Transverse colon (tissue), 4 donors: Measurements from ENCODE around the gene ZNF281.

Experiments used
- CTCF ChIP-seq, 5 experiments: fragments of 200-600 bp in 3 of 5; fragments of 450-650 bp in 2 of 5; sonication (generic) in 3 of 5; IDR thresholded peaks; 1 replicate in 2 of 5; 2 replicates in 3 of 5; pipeline ENCODE4 v1.5.1; 2016 to 2017; ENCODE audit warnings: antibody characterized with exemption in 5 of 5, inconsistent platforms in 3 of 5, mild to moderate bottlenecking in 2 of 5, moderate library complexity in 1 of 5
- EP300 ChIP-seq: sonication (generic); formaldehyde crosslinking; IDR thresholded peaks from one replicate; pipeline ENCODE4 v1.6.1; 2017; ENCODE audit warnings: antibody characterized with exemption, low read depth
- POLR2A ChIP-seq: fragments of 450-650 bp; IDR thresholded peaks from one replicate; pipeline ENCODE4 v1.6.1; 2016; ENCODE audit warnings: antibody characterized with exemption, mild to moderate bottlenecking, moderate library complexity
- POLR2AphosphoS5 ChIP-seq, 3 donors: sonication (generic); formaldehyde crosslinking; IDR thresholded peaks; one replicate each; pipeline ENCODE4 v1.6.1; 2016; ENCODE audit warnings: antibody characterized with exemption in 3 of 3

- TF ChIP-seq CTCF (IDR thresholded peaks at IDR 0.05) (no peak), POLR2A (no peak), EP300 (no peak), POLR2AphosphoS5 (IDR thresholded peaks at IDR 0.05) (no peak)
Measured at GRCh38 chr1:200386416-200386815, 23.4 kb downstream of the ZNF281 start.
